ENCODE measurements around the gene SLC1A3.

SLC1A3 gene

GRCh38 chr5:36599986-36600779 is 6.2 kb upstream of the SLC1A3 start:
- DNase-seq (ENCODE audit: low read depth): no peak

GRCh38 chr5:36600917-36601527 is 5.4 kb upstream of the SLC1A3 start:
- no peak for DNase-seq (ENCODE audit: low read depth)

GRCh38 chr5:36602704-36603321 is 3.6 kb upstream of the SLC1A3 start:
- DNase-seq (ENCODE audit: low read depth): no peak

GRCh38 chr5:36605241-36605640 is 1.2 kb upstream of the SLC1A3 start:
- DNase-seq (ENCODE audit: low read depth): no peak

- no peak for DNase-seq (ENCODE audit: low read depth)
These were observed 374 bp upstream of the SLC1A3 start for GRCh38 chr5:36606036-36606427.

- DNase-seq (ENCODE audit: low read depth): no peak
These were observed 737 bp downstream of the SLC1A3 start for GRCh38 chr5:36607114-36607571.

GRCh38 chr5:36607838-36608783 is 1.7 kb downstream of the SLC1A3 start:
- no peak for DNase-seq (ENCODE audit: low read depth)

- no peak for DNase-seq (ENCODE audit: low read depth)
These were observed 4.2 kb downstream of the SLC1A3 start for GRCh38 chr5:36610621-36611020.

- no peak for DNase-seq (ENCODE audit: low read depth)
These were observed 5.3 kb downstream of the SLC1A3 start for GRCh38 chr5:36611520-36612274.

GRCh38 chr5:36613241-36613640 is 6.8 kb downstream of the SLC1A3 start:
- no peak for DNase-seq (ENCODE audit: low read depth)

- DNase-seq (ENCODE audit: low read depth): no peak
These were observed 7.6 kb downstream of the SLC1A3 start for GRCh38 chr5:36613771-36614656.

GRCh38 chr5:36614657-36615308 is 8.4 kb downstream of the SLC1A3 start:
- DNase-seq (ENCODE audit: low read depth): no peak

GRCh38 chr5:36619012-36619635 is 12.7 kb downstream of the SLC1A3 start:
- no peak for DNase-seq (ENCODE audit: low read depth)

GRCh38 chr5:36621985-36622384 is 15.6 kb downstream of the SLC1A3 start:
- no peak for DNase-seq (ENCODE audit: low read depth)

- no peak for DNase-seq (ENCODE audit: low read depth)
These were observed 17.4 kb downstream of the SLC1A3 start for GRCh38 chr5:36623832-36624231.

- no peak for DNase-seq (ENCODE audit: low read depth)
These were observed 17.9 kb downstream of the SLC1A3 start for GRCh38 chr5:36624277-36624676.

GRCh38 chr5:36628695-36629094 is 22.3 kb downstream of the SLC1A3 start:
- no peak for DNase-seq (ENCODE audit: low read depth)

- DNase-seq (ENCODE audit: low read depth): no peak
These were observed 23.3 kb downstream of the SLC1A3 start for GRCh38 chr5:36629729-36630128.
